ENCODE measurements around the gene RELN. TPM values are rescaled to one million over a fixed set of nuclear protein-coding genes. Genes with fewer than 3 reads are reported as not detected.
A peak's percentile ranks its signal among the peaks of the same experiment; 100 is the strongest.

The RELN gene
- total RNA-seq, 1 experiment from 2014 or later = 0.02 TPM

DNA sequence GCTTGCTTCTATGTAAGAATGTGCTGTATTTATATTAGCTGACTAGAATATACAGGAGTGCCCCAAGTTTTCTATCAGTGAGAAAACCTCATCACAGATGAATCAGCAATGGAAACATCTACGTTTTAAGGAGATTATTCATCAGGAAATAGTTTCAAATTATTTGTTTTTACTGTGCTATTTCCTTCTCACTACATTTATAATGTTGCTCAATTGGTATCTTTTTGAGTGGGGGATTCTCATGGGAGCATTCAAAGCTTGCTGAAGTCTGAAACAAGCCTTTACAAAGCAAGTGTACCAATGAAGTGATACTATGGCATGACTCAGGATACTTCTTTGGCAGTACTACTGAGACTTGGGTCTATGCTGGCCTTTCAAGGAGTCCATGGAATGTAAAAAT is 352.4 kb downstream of the RELN start:
- DNase-seq (ENCODE audit: low spot score) = peak; percentile 61

DNA sequence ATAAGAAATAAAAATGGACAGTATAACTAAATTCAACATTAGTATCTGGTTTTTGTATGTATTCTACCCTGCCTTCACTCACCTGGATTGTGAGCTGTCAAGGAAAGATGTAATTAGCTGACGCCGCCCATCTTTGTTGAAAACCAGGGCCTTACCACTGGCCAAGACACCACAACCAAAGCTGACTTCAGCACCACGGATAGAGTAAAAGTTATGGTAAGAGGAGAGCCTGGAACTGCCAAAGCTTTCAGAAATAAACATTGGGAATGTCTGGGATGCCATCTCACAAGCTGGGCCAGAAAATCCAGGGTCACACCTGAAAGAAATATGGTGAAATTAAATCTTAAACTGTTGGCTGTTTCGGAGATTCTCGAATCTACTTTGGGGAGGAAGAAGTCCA is 353.3 kb downstream of the RELN start:
- peak; percentile 58 for DNase-seq (ENCODE audit: low spot score)

DNA sequence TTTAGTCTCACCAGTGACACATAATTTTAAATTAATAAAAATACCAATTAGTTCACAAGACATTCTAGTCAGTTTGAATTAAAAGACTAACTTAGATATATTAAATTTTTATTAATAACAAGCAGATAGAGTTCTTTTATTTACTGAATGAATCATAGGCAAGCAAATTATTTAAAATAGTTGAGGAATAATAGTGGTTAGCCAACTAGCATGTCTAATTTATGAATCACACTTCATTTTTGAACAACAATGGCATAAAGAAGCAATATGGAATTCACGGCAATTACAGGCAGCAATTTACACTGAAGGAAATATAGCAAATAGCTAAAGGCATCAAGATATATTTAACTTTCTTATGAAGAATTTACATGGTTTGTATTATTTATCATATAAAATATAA is 356.5 kb downstream of the RELN start:
- DNase-seq (ENCODE audit: low spot score) = peak; percentile 20

DNA sequence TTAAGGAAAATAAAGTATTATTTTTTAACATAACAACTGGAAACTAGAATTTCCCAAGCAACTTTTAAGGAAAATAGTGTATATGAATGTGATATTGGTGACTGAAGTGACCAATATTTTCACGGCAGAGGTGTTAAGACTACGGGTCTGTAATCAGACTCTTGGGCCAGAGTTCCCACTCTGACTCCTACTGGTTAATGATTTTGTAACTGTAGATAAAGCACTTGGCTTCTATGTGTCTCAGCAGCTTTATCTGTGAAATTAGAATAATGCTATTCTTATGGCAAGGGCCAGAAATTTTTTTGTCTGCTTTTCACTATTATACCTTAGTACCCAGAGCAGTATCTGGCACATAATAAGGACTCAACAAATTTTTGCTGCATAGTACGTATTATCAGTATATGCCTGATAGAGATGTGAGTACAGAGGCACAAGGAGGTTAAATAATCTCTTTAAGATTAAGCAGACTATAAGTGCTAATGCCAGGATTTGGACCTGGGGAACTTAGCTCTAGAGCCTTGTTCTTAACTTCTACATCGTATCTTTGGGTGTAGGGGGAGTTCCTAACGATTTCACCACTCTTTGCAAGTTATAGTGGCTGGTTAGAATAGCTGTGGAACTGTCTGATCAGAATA is 357.3 kb downstream of the RELN start:
- no peak for DNase-seq (ENCODE audit: low spot score)

DNA sequence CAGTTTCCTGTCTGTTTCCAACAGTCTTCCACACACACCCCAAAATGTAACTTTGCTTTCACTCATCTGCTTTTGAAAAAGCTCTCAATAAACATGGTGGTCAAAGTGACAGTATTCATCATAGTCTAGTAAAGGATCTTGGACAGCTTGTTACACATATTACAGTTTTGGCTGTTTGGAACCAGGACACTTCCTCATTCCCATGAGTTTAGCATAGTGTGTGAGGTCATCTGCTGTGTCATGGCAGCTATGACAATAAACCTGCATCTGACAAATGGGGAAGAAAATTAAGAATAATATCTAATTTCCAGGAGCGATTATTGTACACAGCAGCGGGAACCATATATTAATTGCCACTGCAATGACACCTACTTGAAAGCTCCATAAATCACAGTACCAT is 359.1 kb downstream of the RELN start:
- no peak for DNase-seq (ENCODE audit: low spot score)

DNA sequence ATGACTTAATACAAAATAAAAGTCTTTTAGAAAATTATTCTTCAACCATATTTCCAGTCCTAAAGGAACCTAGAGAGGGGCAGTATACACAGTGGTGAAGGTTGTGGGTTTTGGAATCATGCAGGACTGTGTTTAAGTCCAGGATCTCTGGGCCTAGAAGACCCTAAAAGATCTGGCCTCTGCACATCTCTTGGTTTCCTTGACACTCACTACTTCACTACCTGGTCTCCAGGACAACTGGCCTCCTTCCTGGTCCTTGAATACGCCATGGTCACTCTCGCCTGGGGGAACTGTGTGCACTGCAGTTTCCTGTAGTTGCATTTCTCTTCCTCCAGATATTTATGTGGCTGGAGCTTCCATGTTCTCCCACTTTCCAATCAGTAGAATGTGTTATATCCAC is 360.7 kb downstream of the RELN start:
- DNase-seq (ENCODE audit: low spot score) = no peak

DNA sequence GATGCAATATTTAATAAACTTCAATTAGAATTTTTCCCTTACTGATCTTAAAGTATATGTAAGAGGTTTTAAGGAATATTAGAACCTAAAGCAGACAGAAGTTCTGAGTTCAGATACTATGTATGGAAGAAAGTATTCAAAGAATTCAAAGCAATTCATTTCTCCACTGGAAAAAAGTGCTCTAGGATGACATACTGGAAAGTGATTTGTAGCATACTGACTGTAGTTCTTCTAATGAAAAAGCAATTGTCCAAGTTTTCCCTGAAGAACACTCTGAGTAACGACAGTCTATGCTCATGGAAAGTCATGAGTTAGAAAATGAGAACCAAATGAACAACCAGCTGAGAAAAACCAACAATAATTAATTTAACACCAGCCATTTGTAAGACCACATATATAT is 362.7 kb downstream of the RELN start:
- no peak for DNase-seq (ENCODE audit: low spot score)

DNA sequence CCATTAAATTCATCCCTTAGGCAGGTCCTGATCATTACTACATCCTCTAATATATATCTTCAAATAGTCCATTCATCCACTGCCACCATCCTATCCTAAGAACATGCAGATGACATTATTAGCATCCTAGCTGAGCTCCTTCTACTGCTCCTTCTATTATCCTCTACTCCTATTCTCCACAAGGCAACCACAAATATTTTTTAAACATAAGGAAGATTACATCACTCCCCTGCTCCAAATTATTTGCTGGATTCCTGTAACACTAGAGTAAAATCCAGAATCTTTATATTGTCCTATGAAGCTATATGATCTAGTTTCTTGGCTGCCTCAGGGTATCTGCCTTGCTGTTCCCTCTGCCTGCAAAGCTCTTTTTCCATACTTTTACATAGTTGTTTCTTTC is 367.2 kb downstream of the RELN start:
- DNase-seq (ENCODE audit: low spot score) = no peak

DNA sequence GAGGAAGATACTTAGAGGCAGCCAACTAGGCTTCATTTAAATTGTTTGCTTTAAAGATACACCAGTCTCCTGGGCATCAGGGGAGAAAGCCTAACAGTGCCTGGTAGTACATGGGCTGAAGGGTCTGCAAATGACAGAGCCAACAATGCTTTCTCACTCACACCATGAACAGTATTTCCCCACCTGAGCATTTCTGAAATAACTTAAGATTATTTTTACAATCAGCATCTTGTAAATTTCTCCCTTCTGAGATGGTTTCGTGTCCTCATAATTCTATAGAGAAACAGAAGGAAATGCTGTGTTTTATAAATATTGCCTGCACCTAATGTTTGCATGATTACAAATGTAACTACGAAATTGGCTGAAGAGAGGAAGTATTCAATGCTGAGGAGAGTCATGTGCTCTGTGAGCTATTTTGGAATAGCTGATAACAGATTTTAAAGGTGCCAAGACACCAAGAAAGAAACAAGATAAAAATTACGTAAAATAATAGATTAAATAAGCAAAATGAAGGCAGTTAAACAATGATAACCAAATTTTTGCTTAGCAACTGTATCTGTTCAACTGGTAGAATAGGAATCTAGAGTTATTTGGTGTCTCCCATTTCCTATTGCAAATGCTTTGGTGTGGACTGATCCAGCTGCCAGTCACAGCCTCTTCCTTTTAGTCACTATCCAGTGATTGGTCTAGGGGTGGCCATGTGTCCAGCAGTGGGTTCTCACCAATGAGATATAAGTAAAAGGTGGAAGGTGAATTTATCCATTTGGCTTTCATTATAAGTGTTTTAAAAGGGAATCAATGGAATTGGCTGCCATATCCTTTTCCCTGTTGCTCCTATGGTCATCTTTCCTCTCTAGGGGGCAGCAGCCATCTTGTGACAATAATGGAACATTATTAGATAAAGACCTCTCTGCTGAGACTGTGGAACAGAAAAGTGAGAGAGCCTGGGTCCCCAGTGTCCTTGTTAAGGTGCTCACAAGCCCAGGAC is 375.5 kb downstream of the RELN start:
- DNase-seq (ENCODE audit: low spot score) = peak; percentile 11

DNA sequence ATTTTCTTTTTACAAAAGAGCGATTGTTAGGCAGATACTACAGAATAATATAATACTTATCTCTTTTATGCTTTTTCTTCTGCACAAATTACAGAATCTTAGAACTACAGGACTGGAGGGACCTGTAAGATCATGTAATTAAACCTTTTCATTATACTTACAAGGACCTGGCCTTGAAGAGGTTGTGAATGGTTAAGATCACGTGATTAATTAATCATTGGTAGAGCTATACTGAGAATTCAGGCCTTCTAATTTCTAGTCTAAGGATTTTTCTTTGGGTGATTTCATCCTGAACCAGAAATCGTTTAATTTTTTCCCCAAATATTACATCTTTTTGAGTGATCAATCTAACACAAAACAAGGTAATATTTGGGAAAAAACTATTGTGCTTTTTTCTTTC is 379.7 kb downstream of the RELN start:
- DNase-seq (ENCODE audit: low spot score) = no peak

DNA sequence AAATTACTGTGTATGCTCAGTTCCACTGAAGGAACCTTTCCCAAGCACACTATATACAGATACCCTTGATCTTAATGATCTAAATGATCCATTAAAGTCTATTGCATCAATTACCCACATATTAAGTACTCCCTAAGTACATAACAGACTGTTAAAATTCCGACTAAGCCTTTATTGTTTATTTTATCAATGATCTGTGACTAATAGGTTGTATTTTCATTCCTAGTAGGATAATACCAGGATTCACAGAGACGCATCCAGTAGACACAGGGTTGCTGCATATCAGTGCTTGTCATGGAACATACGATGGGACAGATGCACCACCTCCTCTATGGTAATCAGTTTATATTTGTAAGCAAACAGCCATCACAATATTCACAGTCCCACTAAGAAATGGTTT is 383.8 kb downstream of the RELN start:
- no peak for DNase-seq (ENCODE audit: low spot score)

DNA sequence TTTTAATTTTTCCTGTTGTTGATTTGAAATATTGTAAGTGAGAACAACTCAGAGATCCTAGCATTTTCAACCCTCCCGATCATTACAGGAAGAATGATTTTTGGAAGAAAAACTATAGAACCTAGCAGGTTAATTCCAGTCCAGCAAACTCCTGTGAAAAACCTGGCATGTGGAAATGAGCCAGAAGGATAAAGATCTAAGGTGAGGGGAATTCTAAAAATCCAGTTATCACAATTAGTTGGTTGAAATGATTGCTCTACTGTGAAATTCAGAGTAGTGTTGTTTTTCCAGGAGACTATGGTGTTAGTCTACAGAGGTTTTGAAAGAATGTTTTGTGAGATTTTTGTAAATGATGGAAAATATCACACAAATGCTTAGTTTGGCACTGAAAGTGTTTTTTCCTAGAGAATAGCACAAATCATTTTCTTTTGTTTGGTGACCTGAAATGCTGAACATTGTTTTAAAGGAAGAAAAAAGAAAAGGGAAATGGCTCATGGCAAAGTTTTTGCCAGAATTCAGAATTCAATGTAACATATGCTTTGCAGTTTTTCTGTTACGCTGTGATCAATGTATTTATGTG is 391.0 kb downstream of the RELN start:
- no peak for DNase-seq (ENCODE audit: low spot score)

DNA sequence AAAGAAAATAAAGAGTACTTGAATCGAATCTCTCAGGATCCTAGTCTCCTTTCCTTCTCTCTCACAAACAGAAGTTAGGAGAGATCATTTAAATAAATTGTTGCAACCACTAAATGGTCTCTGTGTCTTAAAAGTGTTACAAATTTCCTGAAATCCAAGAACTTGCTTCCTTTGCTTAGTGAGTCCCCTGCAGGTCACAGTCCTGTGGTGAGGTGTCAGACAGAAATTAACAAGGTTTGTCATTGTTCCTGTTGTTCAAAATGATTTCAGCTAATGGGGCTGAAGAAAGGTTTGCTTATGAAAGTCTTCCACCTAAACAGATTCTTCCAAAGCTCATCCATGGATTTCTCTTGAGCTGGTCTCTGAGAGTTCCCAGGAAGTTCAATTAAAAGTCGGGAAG is 391.9 kb downstream of the RELN start:
- no peak for DNase-seq (ENCODE audit: low spot score)

DNA sequence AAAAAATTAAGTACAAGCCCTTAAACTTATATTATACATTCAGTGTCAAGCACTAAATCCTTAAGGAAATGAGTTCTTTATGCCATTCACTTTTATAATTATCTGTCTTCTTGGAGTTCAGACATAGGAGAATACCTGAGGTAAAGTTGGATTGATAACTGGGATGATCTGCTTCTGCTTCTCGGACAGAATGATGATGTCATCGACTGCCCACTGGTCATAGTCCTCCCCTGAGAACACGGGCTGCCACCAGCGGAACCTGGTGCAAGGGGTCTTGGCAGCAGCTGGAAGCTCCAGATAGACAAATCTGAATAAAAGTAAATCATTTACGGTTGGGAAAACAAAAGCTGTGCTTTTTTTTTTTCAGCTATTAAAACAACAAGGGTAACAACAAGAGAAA is 395.3 kb downstream of the RELN start:
- no peak for DNase-seq (ENCODE audit: low spot score)

DNA sequence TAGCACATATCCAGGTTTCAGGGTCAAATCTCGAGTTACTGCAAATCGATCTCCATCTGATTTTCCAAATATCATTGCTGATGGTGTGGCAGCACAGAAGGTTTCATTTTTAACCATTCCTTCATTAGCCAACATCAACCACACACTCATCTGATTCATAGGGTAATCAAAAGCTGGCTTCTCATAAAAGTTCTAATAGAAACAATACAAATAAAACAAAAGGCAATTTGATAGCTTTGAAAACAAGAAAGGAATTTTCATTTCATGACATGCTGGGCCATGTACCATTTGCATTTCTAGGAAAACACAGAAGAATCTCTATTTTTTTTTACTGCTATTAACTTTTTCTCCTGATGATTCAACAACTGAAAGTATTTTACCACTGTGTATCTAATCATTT is 395.8 kb downstream of the RELN start:
- DNase-seq (ENCODE audit: low spot score) = no peak

DNA sequence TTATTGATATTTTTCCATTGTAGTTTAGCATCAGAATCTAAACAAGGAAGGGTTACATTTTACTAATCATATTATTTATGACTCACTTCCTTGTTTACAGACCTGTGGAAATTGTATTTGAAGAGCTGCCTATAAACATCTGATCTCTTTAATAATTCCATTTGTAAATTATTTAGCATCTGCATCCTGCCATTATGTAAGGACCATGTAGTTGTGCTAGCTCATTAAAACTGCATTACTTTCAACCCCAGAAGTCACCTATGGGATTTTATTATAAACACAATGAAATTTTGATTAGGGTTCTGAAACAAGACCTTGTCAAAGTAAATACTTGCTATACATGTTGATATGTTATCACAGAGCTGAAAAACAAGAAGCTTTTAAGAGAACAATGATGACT is 396.6 kb downstream of the RELN start:
- DNase-seq (ENCODE audit: low spot score) = no peak

DNA sequence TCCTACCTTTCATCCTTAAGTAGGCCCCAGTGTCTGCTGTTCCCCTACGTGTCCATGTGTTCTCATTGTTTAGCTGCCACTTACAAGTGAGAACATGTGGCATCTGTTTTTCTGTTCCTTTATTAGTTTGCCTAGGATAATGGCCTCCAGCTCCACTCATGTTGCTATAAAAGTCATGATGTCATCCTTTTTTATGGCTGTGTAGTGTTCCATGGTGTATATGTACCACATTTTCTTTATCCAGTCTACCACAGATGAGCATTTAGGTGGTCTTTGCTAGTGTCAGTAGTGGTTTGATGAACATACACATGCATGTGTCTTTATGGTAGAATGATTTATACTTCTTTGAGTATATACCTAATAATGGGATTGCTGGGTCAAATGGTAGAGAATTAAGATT is 397.3 kb downstream of the RELN start:
- no peak for DNase-seq (ENCODE audit: low spot score)

DNA sequence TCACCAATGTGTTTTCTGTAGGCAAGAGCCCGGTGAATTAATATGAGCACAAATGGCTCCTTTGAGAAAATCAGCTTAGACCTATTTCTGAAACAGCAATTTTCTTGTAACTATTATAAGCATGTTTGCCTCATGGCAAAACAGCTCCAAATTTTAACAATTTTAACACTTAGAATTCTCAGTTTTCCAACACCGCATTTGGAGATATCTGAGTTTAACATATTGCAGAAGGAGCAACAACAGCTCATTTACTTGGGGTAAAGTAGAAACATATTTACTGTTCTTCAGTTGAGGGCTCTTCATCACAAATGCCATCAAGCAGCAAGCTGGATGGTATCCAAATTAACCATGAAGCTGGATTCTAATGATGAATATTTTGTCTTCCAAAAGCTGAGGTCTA is 409.4 kb downstream of the RELN start:
- DNase-seq (ENCODE audit: low spot score) = no peak

DNA sequence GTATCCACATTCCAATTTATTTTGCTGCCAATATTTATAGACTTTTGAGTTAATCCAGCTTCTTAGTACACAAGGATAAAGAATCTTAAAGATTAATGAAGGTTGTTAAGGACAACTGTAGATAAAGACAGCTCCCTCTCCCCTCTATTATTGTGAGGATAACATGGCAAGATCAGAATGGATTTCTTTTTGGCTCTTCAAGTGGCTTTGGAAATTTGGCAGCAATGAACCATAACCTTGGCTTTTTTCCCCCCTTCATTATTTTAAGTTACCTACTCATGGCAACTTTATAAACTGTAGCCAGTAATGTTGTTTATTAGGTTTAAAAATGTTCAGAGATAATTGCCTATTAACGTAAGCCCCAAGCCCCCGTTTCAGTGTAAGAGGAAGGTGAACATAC is 412.4 kb downstream of the RELN start:
- DNase-seq (ENCODE audit: low spot score) = no peak

DNA sequence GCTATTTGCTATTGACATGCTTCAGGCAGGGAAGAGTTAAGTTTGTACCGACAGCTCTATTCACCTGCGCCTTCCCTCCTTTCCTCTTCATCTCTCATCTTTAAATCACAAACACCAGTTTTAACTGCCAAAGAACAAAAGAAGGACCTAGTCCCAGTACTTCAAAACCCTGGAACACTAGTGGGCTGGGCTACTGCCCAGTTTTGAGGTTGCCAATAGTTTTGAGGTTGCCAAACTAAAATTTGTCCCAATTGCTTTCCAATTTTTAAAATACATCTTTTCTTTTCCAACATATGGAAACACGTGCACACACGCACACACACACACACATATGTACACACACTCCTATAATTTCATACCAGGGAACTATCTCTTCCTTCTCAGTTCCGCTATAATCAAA is 412.8 kb downstream of the RELN start:
- no peak for DNase-seq (ENCODE audit: low spot score)

DNA sequence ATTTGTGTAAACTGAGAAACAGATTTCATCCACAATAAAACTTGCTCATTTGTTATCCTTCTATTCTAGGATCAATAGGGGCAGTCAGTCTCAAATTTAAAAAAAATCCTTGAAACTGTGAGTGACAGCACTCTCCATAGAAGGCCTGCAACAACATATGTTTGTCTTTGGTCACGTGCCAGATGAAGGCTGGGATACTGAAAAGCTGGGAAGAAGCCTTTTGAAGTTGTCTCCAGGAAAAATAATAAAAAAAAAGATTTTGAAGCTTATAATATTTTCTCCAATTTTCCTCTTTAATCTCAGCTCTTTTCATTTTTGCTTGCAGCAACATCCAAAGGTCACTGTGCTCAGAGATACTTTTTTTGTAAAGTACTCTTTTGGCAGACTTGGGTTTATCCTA is 414.9 kb downstream of the RELN start:
- no peak for DNase-seq (ENCODE audit: low spot score)

DNA sequence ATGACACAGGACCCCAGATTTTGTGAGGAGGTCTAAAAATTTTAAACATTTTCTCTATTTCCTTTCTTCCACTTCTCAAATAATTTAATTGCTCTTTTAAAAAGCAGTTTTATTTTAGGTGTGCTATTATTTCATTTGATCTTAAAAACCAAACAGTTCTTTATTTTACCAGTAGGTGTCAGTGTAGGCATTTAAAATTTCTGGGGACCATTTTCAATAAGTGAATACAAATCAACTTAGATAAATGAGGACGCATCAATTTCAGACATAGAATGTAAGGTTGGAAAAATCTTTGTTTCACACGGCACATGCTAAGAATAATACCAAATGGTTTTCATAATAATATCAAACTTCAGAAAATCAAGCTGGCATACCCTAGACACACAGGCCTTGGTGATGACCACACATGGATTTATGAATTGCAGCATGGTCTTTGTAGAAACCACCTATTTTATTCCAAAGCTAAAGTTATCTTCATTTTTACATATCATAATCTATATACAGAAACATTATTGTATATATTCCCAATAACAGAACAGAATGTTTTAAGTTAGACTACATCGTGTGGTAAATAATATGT is 415.9 kb downstream of the RELN start:
- DNase-seq (ENCODE audit: low spot score) = peak; percentile 24

DNA sequence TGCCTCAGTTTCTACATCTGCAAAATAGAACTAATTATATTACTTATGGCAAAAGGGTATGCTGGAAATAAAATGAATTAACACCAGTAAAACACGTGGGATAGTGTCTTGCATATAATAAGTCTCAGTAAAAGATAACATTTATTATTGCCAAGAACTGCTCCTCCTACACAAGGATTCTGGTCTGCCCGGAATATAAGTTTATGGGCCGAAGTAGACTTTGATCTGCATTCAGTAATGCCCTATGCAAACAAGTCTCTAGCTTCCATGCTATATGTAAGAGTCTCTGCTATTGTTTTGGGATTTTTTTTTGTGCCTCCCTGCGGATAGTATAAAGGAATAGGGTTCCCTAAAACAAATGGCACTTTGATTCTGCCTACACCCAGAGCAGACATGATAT is 417.9 kb downstream of the RELN start:
- DNase-seq (ENCODE audit: low spot score) = no peak

All from A172 (cell line).